Measurements from ENCODE around the gene LIPC. TPM values are rescaled to one million over a fixed set of nuclear protein-coding genes. Genes with fewer than 3 reads are reported as not detected.

The LIPC gene
- total and polyA plus RNA-seq, 2 donors (not counting 3 experiments of a cell fraction or from before 2014, with no cell fraction given), result not detected

GRCh38 chr15:58453931-58454793 is 22.4 kb downstream of the LIPC start:
- ChIA-PET CTCF (interaction anchor here (0.6 kb wide), 1 partner anchor 1227 kb away, joined by 3 read pairs; no protein-coding TSS in a partner anchor), POLR2A (no interaction called here)
- Histone ChIP-seq H3K4me1 (ENCODE audit: control insufficient read depth, extremely low read depth, insufficient read depth, low read length) (peaks cover 20% of the 10 kb centered on the region), H3K9me1 (replicated peaks; ENCODE audit: control insufficient read depth, extremely low read depth, insufficient read depth, low read length) (no peaks in the 10 kb centered on the region), H4K20me1 (replicated peaks; ENCODE audit: control insufficient read depth, extremely low read depth, insufficient read depth, low read length) (no peaks in the 10 kb centered on the region), H2AFZ (ENCODE audit: low read depth, low read length) (no peak overlapping the region), H3K79me2 (ENCODE audit: control insufficient read depth, insufficient read depth, low read length) (no peaks in the 10 kb centered on the region), H3K4me2 (ENCODE audit: insufficient read depth, low read length) (no peak overlapping the region), H3K27ac (ENCODE audit: insufficient read depth, low read depth, low read length) (no peak overlapping the region), H3K4me3 (replicated peaks in 1 of 3; ENCODE audit: insufficient read depth in 1 of 3, low read depth in 1 of 3, low read length in 3 of 3) (no peak overlapping the region), H3K9ac (replicated peaks; ENCODE audit: extremely low read depth, insufficient read depth, low read length) (no peak overlapping the region), H3K9me3 (replicated peaks; ENCODE audit: control insufficient read depth, insufficient read depth, low read length) (no peaks in the 10 kb centered on the region), H3K36me3 (ENCODE audit: control insufficient read depth in 2 of 2, extremely low read depth in 1 of 2, insufficient read depth in 2 of 2, low read length in 2 of 2) (no peaks in the 10 kb centered on the region), H3K27me3 (ENCODE audit: control insufficient read depth in 2 of 2, insufficient read depth in 2 of 2, low read length in 2 of 2) (no peaks in the 10 kb centered on the region)
- dilution Hi-C loops (cut with MboI; ENCODE audit: extremely low pct_ligation_motif_present, low sequenced_read_pairs), result no loop called here
- TF ChIP-seq, protein P1, sequence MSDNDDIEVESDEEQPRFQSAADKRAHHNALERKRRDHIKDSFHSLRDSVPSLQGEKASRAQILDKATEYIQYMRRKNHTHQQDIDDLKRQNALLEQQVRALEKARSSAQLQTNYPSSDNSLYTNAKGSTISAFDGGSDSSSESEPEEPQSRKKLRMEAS (IDR thresholded peaks at IDR 0.05; ENCODE audit: insufficient read depth, insufficient read length), result no peak
- no peak for TF ChIP-seq CTCF (IDR thresholded peaks at IDR 0.05; ENCODE audit: extremely low read depth in 1 of 2, insufficient read depth in 1 of 2, low read depth in 1 of 2, low read length in 2 of 2)
- no peak for TF ChIP-seq GATA2 (IDR thresholded peaks at IDR 0.05; ENCODE audit: insufficient read depth, insufficient read length, low read depth, low read length)
- no peak for TF ChIP-seq POLR2A (IDR thresholded peaks at IDR 0.05; ENCODE audit: low read depth, low read length)
- TF ChIP-seq POLR2AphosphoS5 (IDR thresholded peaks at IDR 0.05; ENCODE audit: insufficient read depth, low read depth, low read length), result no peak
- no peak for TF ChIP-seq FOS (IDR thresholded peaks at IDR 0.05; ENCODE audit: borderline replicate concordance, insufficient read depth, low read length)
- no peak for TF ChIP-seq EZH2 (IDR thresholded peaks at IDR 0.05; ENCODE audit: borderline replicate concordance, low read depth, low read length, severe bottlenecking)
- TF ChIP-seq MYC (IDR thresholded peaks at IDR 0.05; ENCODE audit: low read depth, low read length), result no peak
- no peak for TF ChIP-seq JUN (IDR thresholded peaks at IDR 0.05; ENCODE audit: borderline replicate concordance, insufficient read depth, insufficient read length, low read depth)
- FAIRE-seq (no peak), DNase-seq (ENCODE audit: low read depth, low spot score) (no peak)
- intact Hi-C loops (cut with micrococcal nuclease), result no loop called here
- BruUV-seq (replicated peaks), result no TSS peak

All from endothelial cell of umbilical vein (primary cell).